Left ventricle myocardium inferior (tissue), 1 donor: ENCODE measurements around the gene SIVA1. TPM values are rescaled to one million over a fixed set of nuclear protein-coding genes. Genes with fewer than 3 reads are reported as not detected.

Experiments used
- DNase-seq: peaks from one replicate; pipeline ENCODE4 v3.0.0-alpha.2; 2020
- H3K27ac ChIP-seq: fragments of 200-600 bp; replicated peaks from 2 replicates; pipeline ENCODE4 v1.8.0; 2021
- H3K27me3 ChIP-seq: fragments of 200-600 bp; 2 replicates; pipeline ENCODE4 v1.8.0; 2021; ENCODE audit warnings: low read depth
- H3K36me3 ChIP-seq: fragments of 200-600 bp; 2 replicates; pipeline ENCODE4 v1.8.0; 2021
- H3K4me1 ChIP-seq: fragments of 200-600 bp; 2 replicates; pipeline ENCODE4 v1.8.0; 2021
- H3K4me3 ChIP-seq: fragments of 200-600 bp; 2 replicates; pipeline ENCODE4 v1.8.0; 2021; ENCODE audit warnings: mild to moderate bottlenecking, moderate library complexity
- H3K9me3 ChIP-seq: fragments of 200-600 bp; replicated peaks from 2 replicates; pipeline ENCODE4 v1.8.0; 2021
- intact Hi-C: fragments of 100-400 bp; cut with micrococcal nuclease; formaldehyde crosslinking; loops from one replicate; pipeline ENCODE4 v1.11.0; 2022
- total RNA-seq: library from RNA; stranded (reverse); fragmentation: NEBNext Ultra II Directional; extraction: Animal tissue kit (Norgen Biotek cat#: 25700); gene quantifications from one replicate; pipeline ENCODE4 v1.2.1, GENCODE V29; 2021
- TF ChIP-seq, protein P1 (sequence below): fragments of 200-600 bp; IDR thresholded peaks from 2 replicates; pipeline ENCODE4 v1.8.0; 2021; ENCODE audit warnings: antibody characterized with exemption, mild to moderate bottlenecking, borderline replicate concordance
- donor health status: DM: no; HTN: yes; CAD: no; lungs with severe emphysema.

The SIVA1 gene
- total RNA-seq, 1 donor from 2014 or later = 55.6 TPM

DNA sequence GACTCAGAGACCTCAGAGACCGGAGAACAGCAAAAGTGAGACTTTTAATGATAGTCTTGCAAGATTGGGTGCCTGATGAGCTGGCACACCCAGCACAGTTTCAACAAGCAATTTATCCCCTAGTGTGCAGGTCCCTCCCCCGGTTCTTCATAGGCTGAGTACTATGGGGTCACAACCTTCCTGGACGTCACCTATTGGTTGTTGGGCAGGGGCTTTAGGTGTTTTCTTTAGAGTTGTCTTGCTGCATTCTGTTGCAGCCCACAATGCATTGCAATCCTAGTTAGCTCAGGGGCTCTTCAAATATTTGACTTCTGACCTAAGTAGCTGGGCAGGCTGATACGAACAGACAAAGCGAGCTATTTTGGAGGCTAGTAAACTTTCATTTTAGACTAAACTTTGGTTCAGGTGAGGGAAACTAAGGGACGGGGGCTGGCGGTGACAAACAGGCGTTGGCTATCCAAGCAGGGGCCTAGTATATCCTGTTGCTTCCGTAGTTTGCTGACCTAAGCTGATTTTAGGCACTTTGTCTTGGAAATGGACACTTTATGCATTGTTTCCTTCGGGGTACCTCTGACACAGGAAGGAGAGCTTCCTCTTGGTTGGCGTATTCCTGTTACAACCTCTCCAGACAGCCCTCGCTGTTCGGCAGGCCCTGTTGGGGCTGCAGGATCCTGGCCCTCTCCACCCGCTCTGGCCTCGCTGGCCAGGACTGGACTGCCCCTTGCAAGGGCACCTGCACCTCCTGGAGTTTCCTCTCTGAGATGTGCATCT lies 14.1 kb downstream of the SIVA1 start:
- H3K27me3 ChIP-seq = no peaks in the 10 kb centered on the region
- no peak overlapping the region for H3K27ac ChIP-seq
- DNase-seq = no peak
- TF ChIP-seq, protein P1, sequence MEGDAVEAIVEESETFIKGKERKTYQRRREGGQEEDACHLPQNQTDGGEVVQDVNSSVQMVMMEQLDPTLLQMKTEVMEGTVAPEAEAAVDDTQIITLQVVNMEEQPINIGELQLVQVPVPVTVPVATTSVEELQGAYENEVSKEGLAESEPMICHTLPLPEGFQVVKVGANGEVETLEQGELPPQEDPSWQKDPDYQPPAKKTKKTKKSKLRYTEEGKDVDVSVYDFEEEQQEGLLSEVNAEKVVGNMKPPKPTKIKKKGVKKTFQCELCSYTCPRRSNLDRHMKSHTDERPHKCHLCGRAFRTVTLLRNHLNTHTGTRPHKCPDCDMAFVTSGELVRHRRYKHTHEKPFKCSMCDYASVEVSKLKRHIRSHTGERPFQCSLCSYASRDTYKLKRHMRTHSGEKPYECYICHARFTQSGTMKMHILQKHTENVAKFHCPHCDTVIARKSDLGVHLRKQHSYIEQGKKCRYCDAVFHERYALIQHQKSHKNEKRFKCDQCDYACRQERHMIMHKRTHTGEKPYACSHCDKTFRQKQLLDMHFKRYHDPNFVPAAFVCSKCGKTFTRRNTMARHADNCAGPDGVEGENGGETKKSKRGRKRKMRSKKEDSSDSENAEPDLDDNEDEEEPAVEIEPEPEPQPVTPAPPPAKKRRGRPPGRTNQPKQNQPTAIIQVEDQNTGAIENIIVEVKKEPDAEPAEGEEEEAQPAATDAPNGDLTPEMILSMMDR = no peak
- peaks cover 19% of the 10 kb centered on the region for H3K9me3 ChIP-seq
- H3K36me3 ChIP-seq = peaks cover 24% of the 10 kb centered on the region
- H3K4me1 ChIP-seq = peaks cover 12% of the 10 kb centered on the region
- H3K4me3 ChIP-seq = no peak overlapping the region
- intact Hi-C loops = loop anchor here (5.0 kb wide), 1 partner anchor 60 kb away; no protein-coding TSS in a partner anchor

DNA sequence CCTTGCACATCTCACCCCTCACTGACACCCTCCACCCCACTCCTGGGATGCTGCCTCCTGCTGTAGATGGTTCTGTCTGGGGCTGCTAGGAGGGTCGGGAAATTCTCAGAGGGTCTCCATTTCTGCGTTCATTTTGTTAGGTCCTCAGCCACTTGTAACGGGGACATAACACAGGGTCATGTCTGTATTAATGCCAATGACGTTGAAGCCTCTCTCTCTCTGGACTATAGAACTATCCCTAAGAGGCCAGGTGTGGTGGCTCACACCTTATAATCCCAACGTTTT lies 14.6 kb downstream of the SIVA1 start:
- TF ChIP-seq, protein P1 = no peak
- Histone ChIP-seq H3K4me3 (no peak overlapping the region), H3K4me1 (peaks cover 12% of the 10 kb centered on the region), H3K9me3 (peaks cover 19% of the 10 kb centered on the region), H3K27me3 (no peaks in the 10 kb centered on the region), H3K36me3 (peaks cover 27% of the 10 kb centered on the region), H3K27ac (no peak overlapping the region)
- DNase-seq = no peak
- intact Hi-C loops = loop anchor here (5.0 kb wide), 1 partner anchor 60 kb away; no protein-coding TSS in a partner anchor

DNA sequence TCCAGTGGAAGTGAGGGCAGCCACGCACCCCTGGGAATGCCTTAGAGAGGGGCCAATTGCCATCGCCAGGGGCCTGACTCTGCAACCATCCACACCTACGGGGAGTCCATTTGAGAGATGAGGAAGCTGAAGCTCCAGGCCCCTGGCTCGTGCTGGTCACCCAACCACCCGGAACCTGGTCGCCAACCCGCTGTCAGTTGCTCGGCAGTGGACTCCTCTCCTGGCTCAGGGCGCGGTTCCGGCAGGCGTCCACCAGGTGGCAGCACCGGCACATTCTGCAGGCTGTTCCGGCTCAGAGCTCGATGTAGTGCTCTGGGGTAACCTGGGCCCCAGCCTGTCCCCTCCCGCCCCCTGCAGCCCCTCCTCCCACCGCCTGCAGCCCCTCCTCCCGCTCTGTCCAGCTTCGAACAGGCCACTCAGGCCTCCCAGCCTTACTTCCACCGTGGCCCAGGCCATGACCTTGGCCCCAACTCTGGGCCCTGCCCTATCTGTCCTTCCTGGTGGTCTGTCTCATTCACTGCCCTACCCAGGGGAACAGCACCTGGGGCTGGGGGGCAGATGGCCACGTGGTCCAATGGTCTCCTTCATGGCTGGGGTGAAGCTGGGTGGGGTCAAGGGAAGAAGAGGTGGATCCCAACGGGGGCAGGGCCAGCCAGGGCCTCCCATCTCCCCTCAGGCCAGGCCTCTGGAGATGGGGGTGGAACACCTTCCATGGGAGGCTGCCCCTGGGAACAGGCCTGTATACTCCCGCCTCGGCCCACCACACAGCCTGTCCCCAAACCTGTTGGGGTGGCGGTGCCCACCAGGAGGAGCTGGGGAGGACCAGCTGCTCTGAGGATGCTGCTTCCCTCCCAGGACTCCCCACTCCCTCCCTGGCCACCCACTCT lies 15.7 kb downstream of the SIVA1 start:
- H3K36me3 ChIP-seq = peaks cover 38% of the 10 kb centered on the region
- TF ChIP-seq, protein P1 = peak; percentile 98
- H3K4me1 ChIP-seq = peaks cover 12% of the 10 kb centered on the region
- H3K27me3 ChIP-seq = no peaks in the 10 kb centered on the region
- DNase-seq = peak; percentile 89
- no peak overlapping the region for H3K4me3 ChIP-seq
- peak overlapping the region; percentile 48 for H3K27ac ChIP-seq
- intact Hi-C loops = loop anchor here (5.0 kb wide), 1 partner anchor 59 kb away; no protein-coding TSS in a partner anchor
- H3K9me3 ChIP-seq = peaks cover 19% of the 10 kb centered on the region

DNA sequence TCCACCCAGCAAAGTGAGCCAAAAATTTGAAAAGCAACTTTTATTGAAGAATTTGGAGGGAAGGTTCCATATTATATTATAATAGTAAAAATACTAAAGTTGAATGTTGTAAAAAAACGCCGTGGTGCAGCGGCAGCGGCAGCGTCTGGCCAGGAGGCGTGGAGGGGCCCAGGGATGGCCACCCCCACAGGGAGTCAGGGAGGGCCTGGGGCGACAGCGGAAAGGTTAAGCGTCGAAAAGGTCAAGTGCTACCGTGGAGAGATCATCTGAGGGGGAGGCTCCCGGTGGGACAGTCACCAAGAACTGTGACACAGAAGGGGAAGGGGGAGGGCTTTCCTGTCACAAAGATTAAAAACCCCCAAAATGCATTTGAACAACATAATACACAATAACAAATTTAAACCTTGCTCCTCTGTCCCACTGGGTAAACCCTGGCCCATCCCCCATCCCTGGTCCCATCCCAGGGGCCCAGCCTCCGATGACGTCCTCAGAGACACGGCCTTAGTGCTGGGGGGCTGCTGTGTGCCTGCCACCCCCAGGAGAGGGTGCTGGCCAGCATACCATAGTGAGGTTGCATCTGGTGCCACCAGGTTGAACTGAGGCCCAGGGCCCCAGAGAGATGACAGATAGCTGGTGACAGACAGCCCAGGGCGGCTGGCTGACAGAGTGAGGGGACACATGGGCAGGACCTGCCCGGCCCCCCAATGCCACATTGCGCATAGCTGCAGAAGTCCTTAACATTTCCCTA lies 16.6 kb downstream of the SIVA1 start:
- H3K4me3 ChIP-seq = no peak overlapping the region
- H3K27me3 ChIP-seq = no peaks in the 10 kb centered on the region
- TF ChIP-seq, protein P1 = no peak
- no peak for DNase-seq
- intact Hi-C loops = loop anchor here (5.0 kb wide), 1 partner anchor 58 kb away; no protein-coding TSS in a partner anchor
- no peak overlapping the region for H3K27ac ChIP-seq
- peaks cover 19% of the 10 kb centered on the region for H3K9me3 ChIP-seq
- H3K36me3 ChIP-seq = peaks cover 40% of the 10 kb centered on the region
- peaks cover 12% of the 10 kb centered on the region for H3K4me1 ChIP-seq

DNA sequence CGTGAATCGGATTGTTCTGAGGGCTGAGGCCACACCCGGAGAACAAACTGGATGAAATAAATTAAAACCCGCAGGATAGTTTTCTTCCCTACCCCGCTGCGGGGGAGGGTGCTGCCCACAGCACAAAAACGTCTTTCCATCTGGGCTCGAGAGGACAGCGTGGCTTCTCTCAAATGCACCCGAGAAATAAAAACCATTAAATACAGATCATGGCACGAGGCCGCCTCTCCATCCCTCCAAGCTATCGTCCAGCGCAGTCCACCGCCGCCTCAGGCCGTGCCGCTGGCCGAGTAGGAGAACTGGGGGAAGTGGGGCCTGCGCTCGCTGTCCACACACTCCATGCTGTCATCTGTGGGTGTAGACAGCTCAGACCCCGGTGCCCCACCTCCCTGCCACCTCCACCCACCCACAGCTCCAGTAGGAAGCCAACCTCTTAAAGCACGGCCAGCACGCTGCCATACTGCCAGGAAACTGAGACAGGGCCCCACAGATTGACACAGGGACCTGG lies 17.2 kb downstream of the SIVA1 start:
- no peaks in the 10 kb centered on the region for H3K27me3 ChIP-seq
- H3K36me3 ChIP-seq = peaks cover 46% of the 10 kb centered on the region
- no peak overlapping the region for H3K4me3 ChIP-seq
- intact Hi-C loops = no loop called here
- peaks cover 19% of the 10 kb centered on the region for H3K9me3 ChIP-seq
- TF ChIP-seq, protein P1 = no peak
- H3K27ac ChIP-seq = no peak overlapping the region
- peaks cover 12% of the 10 kb centered on the region for H3K4me1 ChIP-seq
- no peak for DNase-seq
